Pancreas (tissue), 10 donors: ENCODE data around the gene SCLY. TPM values are rescaled to one million over a fixed set of nuclear protein-coding genes. Genes with fewer than 3 reads are reported as not detected.

ENCODE experiments used
- ATAC-seq, 4 donors: fragments of 200-7000 bp; cut with Tn5 transposase; one replicate each; pipeline versions ENCODE4 v1.8.0 to v1.9.1; 2020; ENCODE audit warnings: mild to moderate bottlenecking in 4 of 4, moderate library complexity in 4 of 4
- DNase-seq, 6 donors: peaks; one replicate each; pipeline ENCODE4 v3.0.0-alpha.2; 2020
- FAIRE-seq: peaks from 2 replicates; lab custom pipeline; 2012; peaks lifted over from hg19 to GRCh38; lab: Jason Lieb, UNC
- H3K27ac ChIP-seq, 4 donors: fragments of 200-600 bp; sonication (generic); 1 replicate in 3 of 4; 2 replicates in 1 of 4; pipeline versions ENCODE4 v1.5.0 to v1.8.0; 2020
- H3K27me3 ChIP-seq, 4 donors: fragments of 200-600 bp; one replicate each; pipeline ENCODE4 v1.8.0; 2021
- H3K36me3 ChIP-seq, 3 donors: fragments of 200-600 bp; sonication (generic) in 1 of 3; one replicate each; pipeline versions ENCODE4 v1.5.0 to v1.8.0; 2020 to 2021
- H3K4me1 ChIP-seq, 3 donors: fragments of 200-600 bp; one replicate each; pipeline ENCODE4 v1.8.0; 2021
- H3K4me3 ChIP-seq, 4 donors: fragments of 200-600 bp; sonication (generic) in 2 of 4; one replicate each; pipeline versions ENCODE4 v1.5.0 to v1.8.0; 2020 to 2021
- H3K9me3 ChIP-seq, 4 donors: fragments of 200-600 bp; one replicate each; pipeline ENCODE4 v1.8.0; 2021
- CTCF ChIP-seq, 4 donors: fragments of 200-600 bp; sonication (generic) in 3 of 4; IDR thresholded peaks; one replicate each; pipeline versions ENCODE4 v1.5.0 to v1.8.0; 2021; ENCODE audit warnings: antibody characterized with exemption in 4 of 4
- WGBS, 2 donors: extraction: QIAGEN DNeasy Blood & Tissue Kit; methylation state at CpG; one replicate each; pipeline ENCODE4 v1.1.7; 2013; 5-methylcytosine and 5-hydroxymethylcytosine counted together
- intact Hi-C, 3 donors: fragments of 100-400 bp; cut with DNase I; formaldehyde crosslinking; loops; one replicate each; pipeline versions ENCODE4 v1.11.1 to v1.14.2; 2022
- polyA plus RNA-seq, 2 donors: library from polyadenylated mRNA; stranded (reverse); fragments of 200-250 nt; gene quantifications; one replicate each; pipeline ENCODE4 v1.2.3, GENCODE V29; 2013
- total RNA-seq, 6 donors: library from RNA; stranded (reverse); fragmentation: NEBNext Ultra II Directional in 4 of 6; extraction: Animal tissue kit (Norgen Biotek cat#: 25700) in 4 of 6; gene quantifications; one replicate each; pipeline versions ENCODE4 v1.2.1 to v1.2.4, GENCODE V29; 2021 to 2023
- donor health status: healthy with polysubstance abuse.
- donor health status: DM: no; HTN: no; CAD: no; lungs with moderate emphysema.
- donor health status: DM: no; HTN: no; CAD: no.
- donor health status: control.
- donor health status: control.
- donor health status: Bipolar disorder and iron deficiency.
- donor health status: DM: yes; HTN: yes; CAD: no.
- donor health status: DM: no; HTN: no; CAD: no.
- donor health status: DM: no; HTN: no; CAD: no.
- donor health status: DM: yes; HTN: yes; CAD: no.

The SCLY gene
- total and polyA plus RNA-seq, 8 donors: 13.8 to 33.5 (median 22.3) TPM

- intact Hi-C loops: no loop called here
- peak in 5 of 6 donors; percentile 7 to 72 (median 15) for DNase-seq
- WGBS, 2 donors: 87 to 91% methylated on average over 38 of the region's 38 CpGs
- ATAC-seq: no peak
- TF ChIP-seq CTCF (IDR thresholded peaks at IDR 0.05): no peak
- Histone ChIP-seq H3K4me3 (no peak within 1 kb of the TSS), H3K36me3 (no peaks in the 10 kb centered on the region), H3K27ac (peak within 1 kb of the TSS in 1 of 4 donors; percentile 39), H3K9me3 (no peaks in the 10 kb centered on the region), H3K4me1 (peaks cover 0 to 5% (median 5%) of the 10 kb centered on the region in 3 donors), H3K27me3 (no peaks in the 10 kb centered on the region)
- FAIRE-seq: no peak
These were observed 39.4 kb downstream of the SCLY start, which contains the start of gene ESPNL for GRCh38 chr2:238100049-238100820. Gene ESPNL (plus strand): TSS chr2:238100340. CDS start chr2:238100420, 80 bp downstream.

GRCh38 chr2:238100821-238101771, 40.3 kb downstream of the SCLY start:
- Histone ChIP-seq H3K9me3 (no peaks in the 10 kb centered on the region), H3K27ac (no peak overlapping the region), H3K36me3 (no peaks in the 10 kb centered on the region), H3K4me1 (peaks cover 0 to under 1% (median under 1%) of the 10 kb centered on the region in 3 donors), H3K4me3 (no peak overlapping the region), H3K27me3 (no peaks in the 10 kb centered on the region)
- DNase-seq (peak in 5 of 6 donors; percentile 2 to 71 (median 15)), ATAC-seq (no peak), FAIRE-seq (no peak)
- intact Hi-C loops: no loop called here
- TF ChIP-seq CTCF (IDR thresholded peaks at IDR 0.05): no peak
- 88 to 89% methylated on average over 25 to 28 of the region's 28 CpGs for WGBS, 2 donors

- 87 to 90% methylated on average over 30 of the region's 30 CpGs for WGBS, 2 donors
These were observed 41.4 kb downstream of the SCLY start for GRCh38 chr2:238101891-238102841.

More at GRCh38 chr2:238101891-238102841, 41.4 kb downstream of the SCLY start:
- no peaks in the 10 kb centered on the region for H3K36me3 ChIP-seq
- H3K4me3 ChIP-seq: no peak overlapping the region
- H3K27me3 ChIP-seq: no peaks in the 10 kb centered on the region
- FAIRE-seq: no peak
- ATAC-seq: no peak
- intact Hi-C loops: no loop called here
- no peak for TF ChIP-seq CTCF (IDR thresholded peaks at IDR 0.05)
- peak; percentile 1 to 73 (median 24) for DNase-seq
- no peaks in the 10 kb centered on the region for H3K4me1 ChIP-seq
- no peak overlapping the region for H3K27ac ChIP-seq
- H3K9me3 ChIP-seq: no peaks in the 10 kb centered on the region
